Mesenchymal stem cell (in vitro differentiated cells and primary cell): ENCODE measurements around the gene PIR.

Experiments used
- DNase-seq: peaks from one replicate; pipeline ENCODE4 v3.0.0-alpha.2; 2013
- H2AFZ ChIP-seq: one replicate; pipeline ENCODE4 v1.6.1; 2013; ENCODE audit warnings: low read depth, mild to moderate bottlenecking, control low read depth, inconsistent platforms, low read length, moderate library complexity
- H2AK5ac ChIP-seq: 2 replicates; pipeline ENCODE4 v1.6.1; 2013; ENCODE audit warnings: low read length, moderate library complexity, mild to moderate bottlenecking, inconsistent platforms; ENCODE audit not compliant: severe bottlenecking
- H2BK120ac ChIP-seq: one replicate; pipeline ENCODE4 v1.6.1; 2013; ENCODE audit warnings: low read depth, mild to moderate bottlenecking, inconsistent platforms, low read length, moderate library complexity
- H2BK12ac ChIP-seq, 2 experiments: one replicate each; pipeline ENCODE4 v1.6.1; 2013; ENCODE audit warnings: inconsistent platforms in 2 of 2, low read length in 2 of 2, mild to moderate bottlenecking in 2 of 2, moderate library complexity in 2 of 2, control low read depth in 1 of 2
- H2BK15ac ChIP-seq: one replicate; pipeline ENCODE4 v1.6.1; 2013; ENCODE audit warnings: mild to moderate bottlenecking, low read depth, inconsistent platforms; ENCODE audit not compliant: poor library complexity, severe bottlenecking
- H2BK5ac ChIP-seq: 2 replicates; pipeline ENCODE4 v1.6.1; 2013; ENCODE audit warnings: low read depth, mild to moderate bottlenecking, low read length, control low read depth, inconsistent platforms; ENCODE audit not compliant: poor library complexity, severe bottlenecking
- H3K14ac ChIP-seq, 2 experiments: one replicate each; pipeline ENCODE4 v1.6.1; 2013; ENCODE audit warnings: inconsistent platforms in 2 of 2, low read length in 2 of 2, control low read depth in 1 of 2, mild to moderate bottlenecking in 1 of 2, moderate library complexity in 1 of 2
- H3K18ac ChIP-seq, 2 experiments: one replicate each; pipeline ENCODE4 v1.6.1; 2013; ENCODE audit warnings: inconsistent platforms in 2 of 2, low read length in 2 of 2, control low read depth in 1 of 2, low read depth in 1 of 2, mild to moderate bottlenecking in 1 of 2
- H3K23ac ChIP-seq, 2 experiments: one replicate each; pipeline ENCODE4 v1.6.1; 2013; ENCODE audit warnings: inconsistent platforms in 2 of 2, low read length in 2 of 2, mild to moderate bottlenecking in 2 of 2, moderate library complexity in 2 of 2, control low read depth in 1 of 2
- H3K27ac ChIP-seq: 2 replicates; pipeline ENCODE4 v1.5.1; 2013; ENCODE audit warnings: mild to moderate bottlenecking, moderate library complexity, low read length, control low read depth, inconsistent platforms; ENCODE audit not compliant: poor library complexity, severe bottlenecking
- H3K27me3 ChIP-seq, 2 experiments: 2 replicates each; pipeline versions ENCODE4 v1.6.1 to v1.7.0; 2013; ENCODE audit warnings: low read length in 2 of 2, mild to moderate bottlenecking in 2 of 2, moderate library complexity in 2 of 2, control low read depth in 1 of 2, inconsistent platforms in 1 of 2; ENCODE audit not compliant: control insufficient read depth in 1 of 2, insufficient read depth in 1 of 2
- H3K36me3 ChIP-seq, 2 experiments: 2 replicates each; pipeline versions ENCODE4 v1.6.1 to v1.7.0; 2013; ENCODE audit warnings: low read length in 2 of 2, control low read depth in 1 of 2, inconsistent platforms in 1 of 2, low read depth in 1 of 2, mild to moderate bottlenecking in 1 of 2; ENCODE audit not compliant: insufficient read depth in 2 of 2, control insufficient read depth in 1 of 2
- H3K4ac ChIP-seq, 2 experiments: one replicate each; pipeline ENCODE4 v1.6.1; 2013; ENCODE audit warnings: inconsistent platforms in 2 of 2, low read length in 2 of 2, mild to moderate bottlenecking in 2 of 2, moderate library complexity in 2 of 2, control low read depth in 1 of 2, low read depth in 1 of 2
- H3K4me1 ChIP-seq: 2 replicates; pipeline ENCODE4 v1.6.1; 2013; ENCODE audit warnings: low read depth, low read length, control low read depth; ENCODE audit not compliant: control insufficient read depth, insufficient read depth
- H3K4me2 ChIP-seq: 2 replicates; pipeline ENCODE4 v1.6.1; 2013; ENCODE audit warnings: low read length, mild to moderate bottlenecking, inconsistent platforms; ENCODE audit not compliant: poor library complexity, severe bottlenecking
- H3K4me3 ChIP-seq, 2 experiments: 2 replicates each; pipeline versions ENCODE4 v1.5.1 to v1.7.0; 2013; ENCODE audit warnings: low read length in 2 of 2, mild to moderate bottlenecking in 2 of 2, control low read depth in 1 of 2, low read depth in 1 of 2; ENCODE audit not compliant: insufficient read depth in 1 of 2
- H3K79me1 ChIP-seq: replicated peaks from 2 replicates; pipeline ENCODE4 v1.6.1; 2013; ENCODE audit warnings: mild to moderate bottlenecking, control low read depth, low read length, inconsistent platforms; ENCODE audit not compliant: poor library complexity, severe bottlenecking
- H3K9ac ChIP-seq: 2 replicates; pipeline ENCODE4 v1.7.0; 2013; ENCODE audit warnings: mild to moderate bottlenecking, low read length, moderate library complexity
- H3K9me3 ChIP-seq: 2 replicates; pipeline ENCODE4 v1.7.0; 2013; ENCODE audit warnings: mild to moderate bottlenecking, low read length; ENCODE audit not compliant: control insufficient read depth
- H4K8ac ChIP-seq: one replicate; pipeline ENCODE4 v1.6.1; 2013; ENCODE audit warnings: inconsistent platforms, mild to moderate bottlenecking, low read length, moderate library complexity
- H4K91ac ChIP-seq: one replicate; pipeline ENCODE4 v1.6.1; 2013; ENCODE audit warnings: mild to moderate bottlenecking, low read length, inconsistent platforms
- WGBS: methylation state at CpG from one replicate; pipeline ENCODE4 v1.1.7; 2013; ENCODE audit warnings: mixed read lengths; 5-methylcytosine and 5-hydroxymethylcytosine counted together

The PIR gene

DNA sequence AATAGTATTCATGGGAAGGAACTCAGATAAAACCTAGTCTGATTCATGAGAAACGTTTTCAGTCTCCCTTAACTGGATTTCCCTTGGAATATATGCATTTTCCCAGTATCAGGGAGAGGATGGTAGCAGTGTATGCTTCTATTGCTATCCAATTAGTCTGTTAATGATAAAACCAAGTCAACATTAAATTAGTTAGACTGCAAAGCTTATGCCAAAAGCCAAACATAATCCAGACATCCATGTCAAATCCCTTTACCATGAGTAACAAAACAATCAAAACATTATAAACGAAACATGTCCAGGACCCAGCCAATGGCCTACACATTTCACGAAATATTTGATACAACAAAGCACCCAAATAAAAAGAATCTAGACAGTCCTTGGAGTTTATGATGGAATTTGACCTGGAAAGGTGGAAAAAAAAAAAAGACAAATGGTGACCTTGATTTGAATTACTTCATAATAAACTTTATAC lies 74.4 kb downstream of the PIR start:
- Histone ChIP-seq H4K91ac (no peak overlapping the region), H3K18ac (no peak overlapping the region), H3K14ac (no peak overlapping the region), H2BK15ac (no peak overlapping the region), H2BK12ac (no peak overlapping the region), H3K36me3 (no peaks in the 10 kb centered on the region), H3K4me1 (no peaks in the 10 kb centered on the region), H3K27me3 (no peaks in the 10 kb centered on the region), H2BK120ac (no peak overlapping the region), H3K4ac (no peak overlapping the region), H3K4me2 (no peak overlapping the region), H3K79me1 (no peaks in the 10 kb centered on the region), H3K9me3 (peaks cover 14% of the 10 kb centered on the region), H4K8ac (no peak overlapping the region), H2AFZ (no peak overlapping the region), H3K4me3 (no peak overlapping the region), H3K27ac (no peak overlapping the region), H2AK5ac (no peak overlapping the region), H3K9ac (no peak overlapping the region), H2BK5ac (no peak overlapping the region), H3K23ac (no peak overlapping the region)
- DNase-seq, result no peak
- no CpG with 5 or more reads among the region's 3 CpGs for WGBS

DNA sequence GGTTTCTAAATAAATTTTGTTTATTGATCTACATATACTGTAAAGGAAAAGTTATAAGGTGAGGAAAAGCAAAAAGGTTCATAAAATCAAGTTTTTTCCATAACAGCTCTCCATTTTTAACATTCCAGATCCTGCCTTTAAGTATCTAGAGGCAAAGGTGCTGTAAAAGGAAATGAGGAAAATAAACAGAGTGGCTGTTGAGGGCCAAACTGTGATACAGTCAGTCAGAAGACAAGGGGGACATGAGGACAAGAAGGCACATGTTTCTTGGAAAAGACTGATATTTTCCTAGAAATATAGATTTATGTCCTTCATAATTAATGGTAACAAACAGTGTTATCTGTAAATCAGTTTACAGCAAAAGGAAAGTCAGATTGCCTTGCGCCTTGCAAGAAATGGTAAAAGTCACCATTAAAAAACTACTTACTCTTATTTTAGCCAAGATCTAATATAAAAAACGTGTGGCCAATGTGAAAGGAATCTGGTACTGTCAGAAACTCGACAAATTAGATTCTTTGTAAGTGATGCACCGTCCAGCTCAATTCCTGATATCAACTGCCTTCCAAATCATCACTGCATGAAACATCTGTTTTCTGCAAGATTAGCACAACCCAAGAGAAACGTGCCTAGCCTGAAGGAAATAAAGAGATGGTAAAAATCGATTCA lies 75.0 kb downstream of the PIR start:
- H3K23ac ChIP-seq, result no peak overlapping the region
- WGBS, result no CpG with 5 or more reads among the region's 6 CpGs
- H3K4me1 ChIP-seq, result no peaks in the 10 kb centered on the region
- H2BK12ac ChIP-seq, result no peak overlapping the region
- peaks cover 13% of the 10 kb centered on the region for H3K9me3 ChIP-seq
- no peak overlapping the region for H2BK120ac ChIP-seq
- no peak overlapping the region for H3K4ac ChIP-seq
- H2AK5ac ChIP-seq, result no peak overlapping the region
- no peak overlapping the region for H2AFZ ChIP-seq
- H3K27ac ChIP-seq, result no peak overlapping the region
- no peak overlapping the region for H2BK15ac ChIP-seq
- H3K79me1 ChIP-seq, result no peaks in the 10 kb centered on the region
- no peaks in the 10 kb centered on the region for H3K36me3 ChIP-seq
- H4K8ac ChIP-seq, result no peak overlapping the region
- H3K9ac ChIP-seq, result no peak overlapping the region
- H2BK5ac ChIP-seq, result no peak overlapping the region
- no peak for DNase-seq
- no peak overlapping the region for H3K4me3 ChIP-seq
- H3K18ac ChIP-seq, result no peak overlapping the region
- no peak overlapping the region for H3K14ac ChIP-seq
- H3K4me2 ChIP-seq, result no peak overlapping the region
- H3K27me3 ChIP-seq, result peaks cover 0 to 4% of the 10 kb centered on the region in 2 experiments
- no peak overlapping the region for H4K91ac ChIP-seq

DNA sequence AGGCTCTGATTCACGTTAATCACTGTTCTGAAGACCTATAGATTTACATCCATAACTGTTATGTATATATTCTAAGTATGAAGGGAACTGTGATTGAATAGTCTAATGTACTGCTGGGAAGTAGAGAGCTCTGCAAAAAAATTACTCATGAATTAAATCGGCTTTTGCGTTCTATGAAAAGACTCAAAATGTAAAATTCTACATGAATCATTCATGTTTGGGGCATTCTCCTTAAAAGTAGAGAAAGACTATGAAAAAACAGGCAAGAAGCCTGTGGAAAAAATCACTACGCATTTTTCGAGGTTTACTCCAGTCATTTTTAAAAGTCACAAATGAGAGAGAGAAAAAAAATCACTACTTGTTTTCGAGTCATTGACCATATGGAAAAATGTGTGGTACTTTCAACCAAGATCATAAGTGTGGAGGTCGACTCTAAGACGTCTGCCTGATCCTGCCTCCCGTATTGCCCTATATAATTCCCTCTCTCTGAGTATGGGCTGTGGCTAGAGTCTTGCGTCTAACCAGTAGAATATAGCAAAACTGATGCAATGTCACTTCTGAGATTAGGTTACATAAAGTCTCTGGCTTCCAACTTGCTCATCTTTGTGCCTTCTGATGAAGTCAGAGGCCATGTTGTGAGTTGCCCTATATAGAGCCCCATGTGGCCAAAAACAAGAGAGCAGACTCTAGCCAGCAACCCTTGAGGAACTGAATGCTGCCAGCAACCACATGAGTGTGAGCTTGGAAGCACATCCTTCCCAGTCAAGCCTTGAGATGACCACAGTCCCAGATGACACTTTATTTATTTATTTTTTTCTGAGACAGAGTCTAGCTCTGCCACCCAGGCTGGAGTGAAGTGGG lies 76.8 kb downstream of the PIR start:
- Histone ChIP-seq H2BK5ac (no peak overlapping the region), H3K4me3 (no peak overlapping the region), H2BK12ac (no peak overlapping the region), H2AFZ (no peak overlapping the region), H4K8ac (no peak overlapping the region), H3K36me3 (no peaks in the 10 kb centered on the region), H3K9ac (no peak overlapping the region), H3K4ac (no peak overlapping the region), H3K27ac (no peak overlapping the region), H3K4me2 (no peak overlapping the region), H4K91ac (no peak overlapping the region), H2BK15ac (no peak overlapping the region), H2AK5ac (no peak overlapping the region), H3K27me3 (peaks cover 0 to 5% of the 10 kb centered on the region in 2 experiments), H3K14ac (no peak overlapping the region), H3K79me1 (no peaks in the 10 kb centered on the region), H3K4me1 (no peaks in the 10 kb centered on the region), H3K23ac (no peak overlapping the region), H2BK120ac (no peak overlapping the region), H3K9me3 (peaks cover 7% of the 10 kb centered on the region), H3K18ac (no peak overlapping the region)
- DNase-seq, result no peak
- WGBS, result 81% methylated on average over 7 of the region's 10 CpGs

DNA sequence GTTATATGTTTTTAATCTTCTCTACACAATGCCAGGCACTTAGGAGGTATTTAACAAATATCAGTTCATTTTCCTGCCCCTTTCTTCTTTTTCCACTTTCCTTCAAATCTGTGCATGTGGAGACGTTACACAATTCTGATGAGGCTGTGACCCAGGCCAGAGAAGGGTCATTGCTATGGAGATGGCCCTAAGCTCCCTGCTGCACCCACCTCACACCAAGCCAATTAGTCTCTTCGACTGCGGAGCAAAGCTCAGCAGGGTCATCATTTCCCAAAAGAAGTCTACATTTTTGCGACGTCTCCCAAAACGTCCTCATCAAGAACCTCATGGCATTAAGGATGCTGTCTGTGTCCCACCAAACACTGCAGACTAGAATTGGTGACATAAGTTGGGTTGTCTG lies 80.0 kb downstream of the PIR start:
- H2BK15ac ChIP-seq, result no peak overlapping the region
- H2AK5ac ChIP-seq, result no peak overlapping the region
- no peak for DNase-seq
- H3K18ac ChIP-seq, result no peak overlapping the region
- H3K27ac ChIP-seq, result no peak overlapping the region
- H3K4me1 ChIP-seq, result no peaks in the 10 kb centered on the region
- peaks cover 7% of the 10 kb centered on the region for H3K9me3 ChIP-seq
- H2BK12ac ChIP-seq, result no peak overlapping the region
- no peaks in the 10 kb centered on the region for H3K79me1 ChIP-seq
- no peak overlapping the region for H3K23ac ChIP-seq
- no peaks in the 10 kb centered on the region for H3K36me3 ChIP-seq
- no peak overlapping the region for H3K9ac ChIP-seq
- H4K91ac ChIP-seq, result no peak overlapping the region
- H2BK5ac ChIP-seq, result no peak overlapping the region
- WGBS, result 67% methylated on average over 1 of the region's 6 CpGs
- no peak overlapping the region for H3K4me2 ChIP-seq
- H3K4me3 ChIP-seq, result no peak overlapping the region
- no peak overlapping the region for H2BK120ac ChIP-seq
- peaks cover 0 to 5% of the 10 kb centered on the region in 2 experiments for H3K27me3 ChIP-seq
- no peak overlapping the region for H3K4ac ChIP-seq
- H3K14ac ChIP-seq, result no peak overlapping the region
- no peak overlapping the region for H2AFZ ChIP-seq
- H4K8ac ChIP-seq, result no peak overlapping the region
